ENCODE data around the gene DENND6B. TPM values are rescaled to one million over a fixed set of nuclear protein-coding genes. Genes with fewer than 3 reads are reported as not detected.
A peak's percentile ranks its signal among the peaks of the same experiment; 100 is the strongest.

DENND6B gene
- total and polyA plus RNA-seq, 4 donors, result 0.86 to 1.2 (median 1.1) TPM

DNA sequence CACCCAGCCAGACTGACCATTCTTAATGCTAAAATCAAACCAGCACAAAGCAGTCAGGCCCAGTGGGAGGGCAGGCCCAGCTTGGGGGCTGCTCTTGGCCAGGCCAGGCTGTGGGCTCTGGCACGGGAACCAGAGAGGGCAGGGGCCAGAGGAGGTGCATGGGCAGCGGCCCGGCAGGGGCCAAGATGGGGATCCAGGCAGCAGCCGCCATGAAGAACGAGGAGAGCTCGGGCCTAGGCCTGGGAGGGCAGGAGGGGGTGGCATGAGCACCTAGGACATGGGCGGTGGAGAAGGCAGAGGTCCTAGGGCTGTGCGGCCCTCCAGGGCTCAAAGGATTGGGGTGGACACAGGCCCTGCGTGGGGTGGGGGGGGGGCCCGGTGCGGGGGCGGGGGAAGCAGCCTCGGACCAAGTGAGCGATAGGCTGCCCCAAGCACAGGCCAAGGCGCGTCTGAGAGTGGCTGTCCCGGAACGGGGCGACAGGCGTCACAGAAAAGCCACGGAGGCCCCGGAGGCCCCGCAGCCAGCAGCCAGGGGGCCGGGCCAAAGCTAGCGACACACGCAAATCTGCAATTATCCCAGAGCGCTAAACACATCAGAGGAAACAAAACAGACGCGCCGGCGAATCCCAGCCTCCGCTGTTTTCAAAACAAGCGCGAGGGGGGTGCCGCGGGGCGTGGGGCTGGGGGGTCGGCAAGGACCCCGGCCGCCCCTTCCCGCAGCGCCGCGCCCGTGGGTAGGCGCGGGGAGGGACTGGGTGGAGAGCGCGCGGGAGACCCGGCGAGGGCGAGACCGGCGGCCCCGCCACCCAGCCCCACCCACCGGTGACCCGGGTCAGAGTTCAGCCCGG, 27.7 kb downstream of the DENND6B start:
- Histone ChIP-seq H3K9ac (ENCODE audit: low read depth in 1 of 2, low read length in 2 of 2) (no peak overlapping the region), H3K4me1 (ENCODE audit: control insufficient read depth in 4 of 4, insufficient read depth in 4 of 4, low read length in 3 of 4) (peaks cover 53 to 93% (median 78%) of the 10 kb centered on the region in 4 donors), H3K9me3 (ENCODE audit: control insufficient read depth in 4 of 4, low read length in 3 of 4) (no peaks in the 10 kb centered on the region), H3K4me3 (ENCODE audit: low read depth in 1 of 3, low read length in 3 of 3) (peak overlapping the region; percentile 23 to 84 (median 61)), H3K27me3 (ENCODE audit: control insufficient read depth in 4 of 4, insufficient read depth in 4 of 4, low read length in 3 of 4) (no peaks in the 10 kb centered on the region), H3K36me3 (ENCODE audit: control insufficient read depth in 4 of 4, insufficient read depth in 3 of 4, low read depth in 1 of 4, low read length in 3 of 4) (no peaks in the 10 kb centered on the region), H3K27ac (ENCODE audit: low read depth in 1 of 2, low read length in 2 of 2) (peak overlapping the region; percentile 68 to 78)
- TF ChIP-seq, protein P1, sequence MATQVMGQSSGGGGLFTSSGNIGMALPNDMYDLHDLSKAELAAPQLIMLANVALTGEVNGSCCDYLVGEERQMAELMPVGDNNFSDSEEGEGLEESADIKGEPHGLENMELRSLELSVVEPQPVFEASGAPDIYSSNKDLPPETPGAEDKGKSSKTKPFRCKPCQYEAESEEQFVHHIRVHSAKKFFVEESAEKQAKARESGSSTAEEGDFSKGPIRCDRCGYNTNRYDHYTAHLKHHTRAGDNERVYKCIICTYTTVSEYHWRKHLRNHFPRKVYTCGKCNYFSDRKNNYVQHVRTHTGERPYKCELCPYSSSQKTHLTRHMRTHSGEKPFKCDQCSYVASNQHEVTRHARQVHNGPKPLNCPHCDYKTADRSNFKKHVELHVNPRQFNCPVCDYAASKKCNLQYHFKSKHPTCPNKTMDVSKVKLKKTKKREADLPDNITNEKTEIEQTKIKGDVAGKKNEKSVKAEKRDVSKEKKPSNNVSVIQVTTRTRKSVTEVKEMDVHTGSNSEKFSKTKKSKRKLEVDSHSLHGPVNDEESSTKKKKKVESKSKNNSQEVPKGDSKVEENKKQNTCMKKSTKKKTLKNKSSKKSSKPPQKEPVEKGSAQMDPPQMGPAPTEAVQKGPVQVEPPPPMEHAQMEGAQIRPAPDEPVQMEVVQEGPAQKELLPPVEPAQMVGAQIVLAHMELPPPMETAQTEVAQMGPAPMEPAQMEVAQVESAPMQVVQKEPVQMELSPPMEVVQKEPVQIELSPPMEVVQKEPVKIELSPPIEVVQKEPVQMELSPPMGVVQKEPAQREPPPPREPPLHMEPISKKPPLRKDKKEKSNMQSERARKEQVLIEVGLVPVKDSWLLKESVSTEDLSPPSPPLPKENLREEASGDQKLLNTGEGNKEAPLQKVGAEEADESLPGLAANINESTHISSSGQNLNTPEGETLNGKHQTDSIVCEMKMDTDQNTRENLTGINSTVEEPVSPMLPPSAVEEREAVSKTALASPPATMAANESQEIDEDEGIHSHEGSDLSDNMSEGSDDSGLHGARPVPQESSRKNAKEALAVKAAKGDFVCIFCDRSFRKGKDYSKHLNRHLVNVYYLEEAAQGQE (IDR thresholded peaks at IDR 0.05), result no peak
- TF ChIP-seq, protein P2, sequence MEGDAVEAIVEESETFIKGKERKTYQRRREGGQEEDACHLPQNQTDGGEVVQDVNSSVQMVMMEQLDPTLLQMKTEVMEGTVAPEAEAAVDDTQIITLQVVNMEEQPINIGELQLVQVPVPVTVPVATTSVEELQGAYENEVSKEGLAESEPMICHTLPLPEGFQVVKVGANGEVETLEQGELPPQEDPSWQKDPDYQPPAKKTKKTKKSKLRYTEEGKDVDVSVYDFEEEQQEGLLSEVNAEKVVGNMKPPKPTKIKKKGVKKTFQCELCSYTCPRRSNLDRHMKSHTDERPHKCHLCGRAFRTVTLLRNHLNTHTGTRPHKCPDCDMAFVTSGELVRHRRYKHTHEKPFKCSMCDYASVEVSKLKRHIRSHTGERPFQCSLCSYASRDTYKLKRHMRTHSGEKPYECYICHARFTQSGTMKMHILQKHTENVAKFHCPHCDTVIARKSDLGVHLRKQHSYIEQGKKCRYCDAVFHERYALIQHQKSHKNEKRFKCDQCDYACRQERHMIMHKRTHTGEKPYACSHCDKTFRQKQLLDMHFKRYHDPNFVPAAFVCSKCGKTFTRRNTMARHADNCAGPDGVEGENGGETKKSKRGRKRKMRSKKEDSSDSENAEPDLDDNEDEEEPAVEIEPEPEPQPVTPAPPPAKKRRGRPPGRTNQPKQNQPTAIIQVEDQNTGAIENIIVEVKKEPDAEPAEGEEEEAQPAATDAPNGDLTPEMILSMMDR (IDR thresholded peaks at IDR 0.05; ENCODE audit: low read depth, low read length, missing input control), result no peak
- TF ChIP-seq GABPA (IDR thresholded peaks at IDR 0.05 in 1 of 2, conservative IDR thresholded peaks at IDR 0.05 in 1 of 2), result no peak
- TF ChIP-seq FOXA2 (IDR thresholded peaks at IDR 0.05), result no peak
- TF ChIP-seq RAD21 (IDR thresholded peaks at IDR 0.05), result no peak
- TF ChIP-seq RXRA (IDR thresholded peaks at IDR 0.05), result peak in 1 of 2 donors; percentile 16
- peak; percentile 56 for DNase-seq (ENCODE audit: low spot score)
- whole genome bisulfite sequencing, result 11% methylated on average over 59 of the region's 59 CpGs

DNA sequence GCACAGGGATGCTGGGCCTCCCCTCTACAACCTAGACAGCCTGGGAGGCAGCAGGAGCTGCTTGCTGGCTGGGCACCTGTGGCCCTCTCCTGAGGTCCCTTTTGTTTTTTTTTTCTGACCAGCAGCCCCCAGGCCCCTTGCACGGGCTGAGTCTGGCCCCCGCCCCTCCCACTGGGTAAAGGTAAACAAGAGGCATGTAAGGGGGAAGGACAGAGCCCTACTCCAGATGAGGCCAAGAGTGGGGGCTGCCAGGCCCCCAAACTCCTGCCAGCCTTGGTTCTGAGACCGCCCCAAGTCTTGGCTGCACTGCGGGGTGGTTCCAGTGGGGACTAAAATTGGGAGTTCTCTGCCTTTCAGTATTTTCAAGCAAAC, 28.6 kb downstream of the DENND6B start:
- H3K27me3 ChIP-seq (ENCODE audit: control insufficient read depth in 4 of 4, insufficient read depth in 4 of 4, low read length in 3 of 4), result no peaks in the 10 kb centered on the region
- TF ChIP-seq EGR1 (IDR thresholded peaks at IDR 0.05; ENCODE audit: low read depth in 2 of 2), result no peak
- no peak for TF ChIP-seq FOXA2 (IDR thresholded peaks at IDR 0.05)
- TF ChIP-seq, protein P3, sequence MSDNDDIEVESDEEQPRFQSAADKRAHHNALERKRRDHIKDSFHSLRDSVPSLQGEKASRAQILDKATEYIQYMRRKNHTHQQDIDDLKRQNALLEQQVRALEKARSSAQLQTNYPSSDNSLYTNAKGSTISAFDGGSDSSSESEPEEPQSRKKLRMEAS (IDR thresholded peaks at IDR 0.05), result no peak
- TF ChIP-seq TAF1 (conservative IDR thresholded peaks at IDR 0.05), result no peak
- no peak for TF ChIP-seq HNF4G (IDR thresholded peaks at IDR 0.05)
- TF ChIP-seq GABPA (IDR thresholded peaks at IDR 0.05 in 1 of 2, conservative IDR thresholded peaks at IDR 0.05 in 1 of 2), result no peak
- TF ChIP-seq, protein P4, sequence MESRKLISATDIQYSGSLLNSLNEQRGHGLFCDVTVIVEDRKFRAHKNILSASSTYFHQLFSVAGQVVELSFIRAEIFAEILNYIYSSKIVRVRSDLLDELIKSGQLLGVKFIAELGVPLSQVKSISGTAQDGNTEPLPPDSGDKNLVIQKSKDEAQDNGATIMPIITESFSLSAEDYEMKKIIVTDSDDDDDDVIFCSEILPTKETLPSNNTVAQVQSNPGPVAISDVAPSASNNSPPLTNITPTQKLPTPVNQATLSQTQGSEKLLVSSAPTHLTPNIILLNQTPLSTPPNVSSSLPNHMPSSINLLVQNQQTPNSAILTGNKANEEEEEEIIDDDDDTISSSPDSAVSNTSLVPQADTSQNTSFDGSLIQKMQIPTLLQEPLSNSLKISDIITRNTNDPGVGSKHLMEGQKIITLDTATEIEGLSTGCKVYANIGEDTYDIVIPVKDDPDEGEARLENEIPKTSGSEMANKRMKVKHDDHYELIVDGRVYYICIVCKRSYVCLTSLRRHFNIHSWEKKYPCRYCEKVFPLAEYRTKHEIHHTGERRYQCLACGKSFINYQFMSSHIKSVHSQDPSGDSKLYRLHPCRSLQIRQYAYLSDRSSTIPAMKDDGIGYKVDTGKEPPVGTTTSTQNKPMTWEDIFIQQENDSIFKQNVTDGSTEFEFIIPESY (IDR thresholded peaks at IDR 0.05), result no peak
- TF ChIP-seq RXRA (IDR thresholded peaks at IDR 0.05), result no peak
- TF ChIP-seq, protein P1 (IDR thresholded peaks at IDR 0.05), result no peak
- no peak for TF ChIP-seq HNF4A (conservative IDR thresholded peaks at IDR 0.05)
- no peak for TF ChIP-seq FOXA1 (IDR thresholded peaks at IDR 0.05)

More for the DNA sequence above, 28.6 kb downstream of the DENND6B start:
- 54% methylated on average over 4 of the region's 4 CpGs for WGBS
- H3K27ac ChIP-seq (ENCODE audit: low read depth in 1 of 2, low read length in 2 of 2), result peak overlapping the region; percentile 16 to 31
- H3K4me1 ChIP-seq (ENCODE audit: control insufficient read depth in 4 of 4, insufficient read depth in 4 of 4, low read length in 3 of 4), result peaks cover 52 to 93% (median 76%) of the 10 kb centered on the region in 4 donors
- DNase-seq (ENCODE audit: low spot score), result no peak
- H3K4me3 ChIP-seq (ENCODE audit: low read depth in 1 of 3, low read length in 3 of 3), result peak overlapping the region in 1 of 3 donors; percentile 36
- no peaks in the 10 kb centered on the region for H3K9me3 ChIP-seq (ENCODE audit: control insufficient read depth in 4 of 4, low read length in 3 of 4)
- no peaks in the 10 kb centered on the region for H3K36me3 ChIP-seq (ENCODE audit: control insufficient read depth in 4 of 4, insufficient read depth in 3 of 4, low read depth in 1 of 4, low read length in 3 of 4)
- no peak overlapping the region for H3K9ac ChIP-seq (ENCODE audit: low read depth in 1 of 2, low read length in 2 of 2)

Measured in liver (tissue), 9 donors.